Psoas muscle (tissue), 8 donors: ENCODE results near the gene GPR171. TPM values are rescaled to one million over a fixed set of nuclear protein-coding genes. Genes with fewer than 3 reads are reported as not detected.

Experiments
- ATAC-seq, 4 donors: fragments of 200-7000 bp; cut with Tn5 transposase; one replicate each; pipeline ENCODE4 v1.9.1; 2020; ENCODE audit warnings: moderate library complexity in 3 of 4, mild to moderate bottlenecking in 2 of 4
- DNase-seq, 2 donors: peaks; one replicate each; pipeline ENCODE4 v3.0.0-alpha.2; 2020
- H3K27ac ChIP-seq: fragments of 200-600 bp; one replicate; pipeline ENCODE4 v1.8.0; 2022
- H3K27me3 ChIP-seq, 3 donors: fragments of 200-600 bp in 1 of 3; one replicate each; pipeline versions ENCODE4 v1.6.1 to v1.8.0; 2013 to 2022; ENCODE audit warnings: low read length in 2 of 3, mild to moderate bottlenecking in 2 of 3, moderate library complexity in 1 of 3; ENCODE audit not compliant: insufficient read depth in 3 of 3
- H3K36me3 ChIP-seq, 2 donors: fragments of 200-600 bp in 1 of 2; one replicate each; pipeline versions ENCODE4 v1.6.1 to v1.8.0; 2013 to 2022; ENCODE audit warnings: low read depth in 1 of 2, mild to moderate bottlenecking in 1 of 2, moderate library complexity in 1 of 2; ENCODE audit not compliant: insufficient read depth in 1 of 2
- H3K4me1 ChIP-seq: fragments of 200-600 bp; one replicate; pipeline ENCODE4 v1.8.0; 2022
- H3K4me3 ChIP-seq: fragments of 200-600 bp; one replicate; pipeline ENCODE4 v1.8.0; 2022; ENCODE audit warnings: mild to moderate bottlenecking
- H3K9me3 ChIP-seq: fragments of 200-600 bp; one replicate; pipeline ENCODE4 v1.8.0; 2022
- WGBS, 3 donors: extraction: QIAGEN DNeasy Blood & Tissue Kit; methylation state at CpG; one replicate each; pipeline versions ENCODE4 v1.1.6 to v1.1.7; 2013; 5-methylcytosine and 5-hydroxymethylcytosine counted together
- intact Hi-C, 2 donors: fragments of 100-400 bp; cut with DNase I; formaldehyde crosslinking; loops; one replicate each; pipeline versions ENCODE4 v1.11.0 to v1.14.2; 2022
- polyA plus RNA-seq, 3 donors: library from polyadenylated mRNA; stranded (reverse); fragments of 200-250 nt; gene quantifications; one replicate each; pipeline ENCODE4 v1.2.3, GENCODE V29; 2013
- total RNA-seq, 4 donors: library from RNA; stranded (reverse); fragmentation: NEBNext Ultra II Directional in 2 of 4; extraction: Animal tissue kit (Norgen Biotek cat#: 25700) in 2 of 4; gene quantifications; one replicate each; pipeline versions ENCODE4 v1.2.1 to v1.2.4, GENCODE V29; 2021 to 2023
- TF ChIP-seq, protein P1 (sequence below): fragments of 200-600 bp; IDR thresholded peaks from one replicate; pipeline ENCODE4 v1.8.0; 2022; ENCODE audit warnings: antibody characterized with exemption
- donor health status: healthy with polysubstance abuse.
- donor health status: DM: no; HTN: no; CAD: no; lungs with moderate emphysema.
- donor health status: Bipolar disorder and iron deficiency.
- donor health status: healthy.
- donor health status: DM: yes; HTN: yes; CAD: no.
- donor health status: DM: no; HTN: no; CAD: no.
- donor health status: DM: no; HTN: no; CAD: no.
- donor health status: DM: yes; HTN: yes; CAD: no.

The GPR171 gene
- total and polyA plus RNA-seq, 7 donors = 0.05 to 0.27 (median 0.12) TPM; not detected in 3

DNA sequence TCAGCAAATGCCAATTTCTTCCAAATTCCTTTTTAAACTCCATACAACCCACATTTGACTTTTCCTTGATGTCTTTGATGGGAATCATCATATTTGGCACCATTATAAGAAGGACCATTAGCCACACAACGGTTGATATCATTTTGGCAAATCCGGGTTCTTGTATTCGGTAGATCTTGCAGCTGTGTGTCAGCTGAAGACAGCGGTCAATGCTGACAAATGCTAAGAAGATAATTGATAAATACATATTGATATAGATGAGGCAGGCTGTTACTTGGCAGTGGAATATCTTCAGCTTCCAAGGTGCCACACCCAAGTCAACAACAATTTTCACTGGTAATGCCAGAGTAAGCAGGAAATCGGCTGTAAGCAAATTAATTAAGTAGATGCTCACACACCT lies 4.2 kb downstream of the GPR171 start:
- intact Hi-C loops = no loop called here
- Histone ChIP-seq H3K4me3 (no peak overlapping the region), H3K27me3 (no peaks in the 10 kb centered on the region), H3K4me1 (no peaks in the 10 kb centered on the region), H3K27ac (no peak overlapping the region), H3K9me3 (no peaks in the 10 kb centered on the region), H3K36me3 (no peaks in the 10 kb centered on the region)
- DNase-seq (no peak), ATAC-seq (no peak)
- TF ChIP-seq, protein P1, sequence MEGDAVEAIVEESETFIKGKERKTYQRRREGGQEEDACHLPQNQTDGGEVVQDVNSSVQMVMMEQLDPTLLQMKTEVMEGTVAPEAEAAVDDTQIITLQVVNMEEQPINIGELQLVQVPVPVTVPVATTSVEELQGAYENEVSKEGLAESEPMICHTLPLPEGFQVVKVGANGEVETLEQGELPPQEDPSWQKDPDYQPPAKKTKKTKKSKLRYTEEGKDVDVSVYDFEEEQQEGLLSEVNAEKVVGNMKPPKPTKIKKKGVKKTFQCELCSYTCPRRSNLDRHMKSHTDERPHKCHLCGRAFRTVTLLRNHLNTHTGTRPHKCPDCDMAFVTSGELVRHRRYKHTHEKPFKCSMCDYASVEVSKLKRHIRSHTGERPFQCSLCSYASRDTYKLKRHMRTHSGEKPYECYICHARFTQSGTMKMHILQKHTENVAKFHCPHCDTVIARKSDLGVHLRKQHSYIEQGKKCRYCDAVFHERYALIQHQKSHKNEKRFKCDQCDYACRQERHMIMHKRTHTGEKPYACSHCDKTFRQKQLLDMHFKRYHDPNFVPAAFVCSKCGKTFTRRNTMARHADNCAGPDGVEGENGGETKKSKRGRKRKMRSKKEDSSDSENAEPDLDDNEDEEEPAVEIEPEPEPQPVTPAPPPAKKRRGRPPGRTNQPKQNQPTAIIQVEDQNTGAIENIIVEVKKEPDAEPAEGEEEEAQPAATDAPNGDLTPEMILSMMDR = no peak
- 82 to 90% (median 85%) methylated on average over 5 of the region's 5 CpGs for WGBS, 3 donors

- H3K4me1 ChIP-seq = no peaks in the 10 kb centered on the region
- H3K27ac ChIP-seq = no peak overlapping the region
- H3K9me3 ChIP-seq = no peaks in the 10 kb centered on the region
- no peaks in the 10 kb centered on the region for H3K27me3 ChIP-seq
- TF ChIP-seq, protein P1 = no peak
- ATAC-seq (no peak), DNase-seq (no peak)
- intact Hi-C loops = no loop called here
- 79 to 94% (median 90%) methylated on average over 6 of the region's 6 CpGs for WGBS, 3 donors
- no peaks in the 10 kb centered on the region for H3K36me3 ChIP-seq
- H3K4me3 ChIP-seq = no peak overlapping the region
Measured at GRCh38 chr3:151197981-151198767, 4.8 kb downstream of the GPR171 start.

- Histone ChIP-seq H3K27me3 (no peaks in the 10 kb centered on the region), H3K9me3 (no peaks in the 10 kb centered on the region), H3K4me1 (no peaks in the 10 kb centered on the region), H3K36me3 (no peaks in the 10 kb centered on the region), H3K27ac (no peak overlapping the region), H3K4me3 (no peak overlapping the region)
- DNase-seq (no peak), ATAC-seq (no peak)
- TF ChIP-seq, protein P1 = no peak
- intact Hi-C loops = no loop called here
- WGBS, 3 donors = 95% methylated on average over 8 of the region's 8 CpGs
Measured at GRCh38 chr3:151197228-151197627, 5.8 kb downstream of the GPR171 start.

DNA sequence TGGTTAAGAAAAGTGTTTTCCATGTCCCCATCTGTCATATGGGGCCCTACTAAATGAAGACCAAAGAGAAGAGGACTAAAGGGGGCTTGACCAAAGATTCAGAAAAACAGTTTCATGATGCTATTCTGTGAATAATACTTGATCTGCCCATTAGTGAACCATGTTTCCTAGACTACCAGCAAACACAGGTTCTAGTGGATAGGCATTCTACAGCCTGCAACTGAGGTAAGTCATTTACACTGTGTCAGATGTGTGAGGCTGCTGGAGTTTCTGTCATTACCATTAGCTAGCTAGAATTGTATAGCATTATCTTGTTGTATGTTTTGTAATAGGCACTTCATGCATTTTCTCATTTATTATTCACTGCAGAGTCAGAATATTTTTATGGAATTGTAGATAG lies 6.6 kb downstream of the GPR171 start:
- H3K27me3 ChIP-seq = no peaks in the 10 kb centered on the region
- no peak overlapping the region for H3K4me3 ChIP-seq
- H3K4me1 ChIP-seq = no peaks in the 10 kb centered on the region
- no peak for ATAC-seq
- no peak overlapping the region for H3K27ac ChIP-seq
- intact Hi-C loops = no loop called here
- DNase-seq = no peak
- no peaks in the 10 kb centered on the region for H3K36me3 ChIP-seq
- TF ChIP-seq, protein P1 = no peak
- H3K9me3 ChIP-seq = no peaks in the 10 kb centered on the region

DNA sequence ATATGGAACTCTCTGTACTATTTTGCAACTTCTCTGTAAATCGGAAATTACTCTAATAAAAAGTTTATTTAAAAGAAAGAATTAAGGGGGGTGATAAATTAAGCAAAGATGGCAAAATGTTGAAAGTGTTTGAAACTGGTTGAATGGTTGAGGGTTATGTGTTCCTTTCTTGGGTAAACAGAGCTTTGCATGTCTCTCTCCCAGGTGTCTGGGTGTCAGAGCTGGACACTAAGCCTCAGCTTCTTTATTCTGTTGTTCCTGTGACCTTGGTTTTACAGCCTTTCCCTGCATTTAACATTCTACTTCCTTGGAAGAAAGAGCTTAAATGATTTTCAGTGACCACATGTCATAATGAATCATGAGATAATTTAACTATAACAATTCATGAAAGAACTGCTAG lies 7.2 kb downstream of the GPR171 start:
- Histone ChIP-seq H3K27ac (no peak overlapping the region), H3K4me1 (no peaks in the 10 kb centered on the region), H3K36me3 (no peaks in the 10 kb centered on the region), H3K4me3 (no peak overlapping the region), H3K27me3 (no peaks in the 10 kb centered on the region), H3K9me3 (no peaks in the 10 kb centered on the region)
- ATAC-seq (no peak), DNase-seq (no peak)
- intact Hi-C loops = no loop called here
- WGBS, 3 donors = 92 to 98% (median 97%) methylated on average over 1 of the region's 1 CpG
- TF ChIP-seq, protein P1 = no peak
